DMS53 (cell line): ENCODE data around the gene ITGA6.

Experiments used
- DNase-seq: peaks from one replicate; lab custom pipeline; 2025; lab: John Stamatoyannopoulos, UW

ITGA6 gene

DNA sequence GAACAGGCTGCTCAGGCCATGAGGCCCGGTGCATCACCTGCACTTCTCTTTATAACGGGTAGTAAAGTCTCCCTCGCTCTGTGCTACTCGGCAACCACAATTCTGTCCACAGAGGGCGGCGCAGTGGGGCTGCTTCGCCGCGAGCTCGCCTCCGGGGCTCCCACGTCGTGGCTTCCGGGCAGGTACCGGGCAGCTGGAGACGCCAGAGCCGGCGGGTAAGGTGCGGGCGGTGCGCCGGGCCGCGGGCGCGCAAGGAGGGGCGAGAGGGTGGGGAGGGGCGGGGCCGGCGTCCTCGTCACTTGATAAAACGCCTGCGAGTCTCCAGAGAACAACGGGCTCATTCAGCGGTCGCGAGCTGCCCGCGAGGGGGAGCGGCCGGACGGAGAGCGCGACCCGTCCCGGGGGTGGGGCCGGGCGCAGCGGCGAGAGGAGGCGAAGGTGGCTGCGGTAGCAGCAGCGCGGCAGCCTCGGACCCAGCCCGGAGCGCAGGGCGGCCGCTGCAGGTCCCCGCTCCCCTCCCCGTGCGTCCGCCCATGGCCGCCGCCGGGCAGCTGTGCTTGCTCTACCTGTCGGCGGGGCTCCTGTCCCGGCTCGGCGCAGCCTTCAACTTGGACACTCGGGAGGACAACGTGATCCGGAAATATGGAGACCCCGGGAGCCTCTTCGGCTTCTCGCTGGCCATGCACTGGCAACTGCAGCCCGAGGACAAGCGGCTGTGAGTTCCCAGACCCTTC is at the start of gene ITGA6:
ITGA6 (plus strand) TSS at position 331 of the 734 bp plus-strand sequence.
- peak; percentile 96 for DNase-seq

DNA sequence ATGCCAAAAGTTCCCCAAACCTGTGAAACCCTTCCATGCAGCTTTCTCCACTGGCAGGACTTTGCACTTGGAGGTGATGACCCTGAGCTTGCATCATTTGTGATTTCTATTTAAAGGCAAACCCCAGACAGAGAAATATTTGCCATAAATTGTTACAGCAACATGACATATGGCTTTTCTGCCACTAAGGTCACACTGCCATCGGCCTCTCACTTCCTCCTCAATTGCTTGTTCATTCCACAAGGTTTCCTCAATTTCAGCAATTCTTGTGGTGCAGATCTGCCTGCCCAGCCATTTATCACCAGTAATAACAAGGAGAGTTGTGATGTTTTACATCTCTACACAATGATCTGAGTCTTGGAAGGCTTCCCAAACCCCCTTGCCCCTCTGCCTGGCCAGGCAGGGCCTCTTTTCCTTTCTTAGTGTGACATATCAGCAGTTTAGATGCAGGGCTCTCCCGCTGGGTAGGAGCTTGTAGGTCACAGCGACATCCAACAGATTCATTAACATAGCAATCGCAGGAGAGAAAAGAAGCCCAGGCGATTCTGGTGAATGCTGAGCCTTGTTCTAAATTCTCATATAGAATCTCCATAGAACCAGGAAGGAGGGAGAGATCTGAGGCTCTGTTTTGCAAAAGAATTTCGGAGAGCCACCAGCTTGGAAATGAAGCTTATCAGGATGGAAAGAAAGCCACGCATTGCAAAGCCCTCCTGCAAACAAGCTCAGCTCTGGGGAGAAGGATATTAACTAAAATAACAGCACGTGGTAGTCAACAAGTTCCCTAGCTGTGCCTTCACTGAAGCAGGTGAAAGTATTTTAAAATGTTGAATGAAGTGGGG is 46.7 kb upstream of the ITGA6 start:
- DNase-seq = no peak

DNA sequence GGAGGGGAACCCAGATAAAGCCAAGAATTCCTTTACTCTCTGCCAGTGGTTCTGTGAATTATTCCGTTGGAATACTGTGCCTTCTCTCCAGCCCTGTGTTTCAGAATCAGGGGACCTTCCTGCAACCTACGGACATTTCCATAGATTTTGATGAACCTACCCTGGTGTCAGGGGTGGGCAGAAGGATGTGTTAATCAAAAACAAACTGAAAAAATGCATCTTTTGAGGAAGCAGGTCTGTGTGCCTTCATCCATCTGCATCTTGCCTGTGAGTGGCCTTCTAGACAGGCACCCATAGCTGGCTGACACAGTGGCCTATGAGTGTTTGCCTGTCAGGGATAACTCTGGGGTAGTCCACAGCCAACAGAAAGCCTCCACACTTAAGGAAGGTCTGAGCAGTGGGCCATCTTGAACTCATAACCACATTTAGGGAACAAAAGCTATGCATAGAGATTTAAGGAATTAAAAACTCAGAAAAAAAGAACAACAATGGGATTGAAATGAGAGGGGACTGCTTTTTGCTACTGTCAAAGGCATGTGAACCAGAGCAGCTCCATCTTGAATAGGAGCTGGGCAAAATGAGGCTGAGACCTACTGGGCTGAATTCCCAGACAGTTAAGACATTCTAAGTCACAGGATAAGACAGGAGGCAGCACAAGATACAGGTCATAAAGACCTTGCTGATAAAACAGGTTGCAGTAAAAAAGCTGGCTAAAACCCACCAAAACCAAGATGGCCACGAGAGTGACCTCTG is 45.9 kb upstream of the ITGA6 start:
- no peak for DNase-seq

DNA sequence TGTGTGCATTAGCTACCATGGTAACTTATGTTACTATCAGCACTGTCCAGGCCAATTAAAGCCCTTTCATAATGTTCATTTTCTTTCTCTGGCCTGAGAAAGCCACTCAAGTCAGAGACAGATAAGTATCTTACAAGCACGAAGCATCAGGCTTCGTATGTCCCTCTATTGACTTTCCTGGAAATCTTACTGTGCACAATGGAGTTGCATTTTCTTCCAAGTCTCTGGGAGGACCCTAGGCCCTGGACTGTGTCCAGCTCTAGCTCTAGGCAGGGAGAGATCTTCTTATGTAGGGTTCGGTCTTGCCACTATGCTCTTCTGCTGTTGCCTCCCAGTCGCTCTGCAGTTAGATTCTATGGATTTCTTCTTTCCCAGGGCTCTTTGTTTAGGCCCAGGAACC is 40.0 kb upstream of the ITGA6 start:
- DNase-seq = no peak

DNA sequence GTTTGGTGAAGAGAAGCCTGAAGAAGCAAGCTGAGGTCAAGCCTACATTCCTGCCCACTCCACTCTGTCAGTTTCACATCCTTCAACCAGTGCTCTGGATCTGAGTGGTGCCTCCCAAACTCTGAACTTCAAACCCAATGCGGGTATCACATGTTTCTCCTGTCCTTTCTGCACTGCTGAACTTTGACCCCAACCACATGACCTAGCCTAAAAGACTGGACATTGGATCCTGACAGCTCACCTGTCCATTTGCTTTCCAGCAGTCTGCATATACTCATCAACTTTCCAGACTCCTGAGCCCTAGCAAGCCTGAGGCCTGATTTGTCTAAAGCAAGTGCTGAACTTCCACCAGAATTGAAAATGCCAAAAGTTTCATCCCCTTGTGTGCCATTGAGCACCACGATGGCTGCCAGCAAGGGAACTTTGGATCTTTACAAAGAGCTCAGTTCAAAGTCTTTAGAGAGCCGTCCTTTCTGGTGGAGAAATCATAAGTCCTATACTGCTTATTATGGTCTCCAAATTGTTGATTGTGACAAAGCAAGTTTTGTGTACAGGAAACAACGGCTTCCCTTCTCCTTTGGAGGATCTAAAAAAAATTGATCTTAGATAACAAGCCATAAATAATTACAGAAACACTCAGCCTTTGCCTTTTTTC is 37.6 kb upstream of the ITGA6 start:
- DNase-seq = no peak

DNA sequence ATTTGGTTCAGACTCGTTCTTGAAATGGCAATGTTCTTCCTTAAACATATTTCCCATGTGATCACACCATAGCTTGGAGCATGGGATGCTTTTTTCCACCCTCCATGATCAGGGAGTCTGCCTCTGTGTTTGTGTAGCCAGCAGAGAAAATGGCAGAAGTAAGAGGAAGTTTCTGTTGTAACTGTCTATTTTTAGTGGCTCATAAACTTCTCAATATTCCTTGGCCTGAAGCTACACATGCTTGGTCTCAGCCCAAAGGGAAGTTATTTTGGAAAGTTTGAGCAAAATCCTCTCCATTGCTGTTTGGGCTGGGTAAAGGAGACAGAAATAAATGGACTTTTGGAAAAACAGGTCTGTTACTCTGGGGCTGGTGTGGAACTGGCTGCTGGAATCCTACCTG is 33.4 kb upstream of the ITGA6 start:
- no peak for DNase-seq

DNA sequence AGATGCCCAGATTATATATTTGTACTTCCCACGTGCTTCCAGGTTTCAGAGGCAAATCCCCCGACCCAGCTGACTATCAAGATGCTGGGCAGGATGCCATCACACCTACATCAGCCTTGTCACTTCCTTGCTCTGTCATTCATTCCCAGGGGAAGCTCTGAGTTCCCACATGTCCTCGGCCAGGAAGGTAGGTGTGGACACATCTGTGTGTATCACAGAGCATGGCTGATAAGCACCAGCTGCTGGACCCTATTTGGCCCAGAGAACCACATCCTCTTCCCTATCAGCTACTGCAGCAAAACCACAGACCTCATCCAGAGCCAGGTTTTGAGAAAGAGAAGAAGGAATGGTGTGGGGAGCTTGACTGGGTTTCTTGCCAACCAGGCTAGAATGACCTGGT is 31.9 kb upstream of the ITGA6 start:
- DNase-seq = no peak

DNA sequence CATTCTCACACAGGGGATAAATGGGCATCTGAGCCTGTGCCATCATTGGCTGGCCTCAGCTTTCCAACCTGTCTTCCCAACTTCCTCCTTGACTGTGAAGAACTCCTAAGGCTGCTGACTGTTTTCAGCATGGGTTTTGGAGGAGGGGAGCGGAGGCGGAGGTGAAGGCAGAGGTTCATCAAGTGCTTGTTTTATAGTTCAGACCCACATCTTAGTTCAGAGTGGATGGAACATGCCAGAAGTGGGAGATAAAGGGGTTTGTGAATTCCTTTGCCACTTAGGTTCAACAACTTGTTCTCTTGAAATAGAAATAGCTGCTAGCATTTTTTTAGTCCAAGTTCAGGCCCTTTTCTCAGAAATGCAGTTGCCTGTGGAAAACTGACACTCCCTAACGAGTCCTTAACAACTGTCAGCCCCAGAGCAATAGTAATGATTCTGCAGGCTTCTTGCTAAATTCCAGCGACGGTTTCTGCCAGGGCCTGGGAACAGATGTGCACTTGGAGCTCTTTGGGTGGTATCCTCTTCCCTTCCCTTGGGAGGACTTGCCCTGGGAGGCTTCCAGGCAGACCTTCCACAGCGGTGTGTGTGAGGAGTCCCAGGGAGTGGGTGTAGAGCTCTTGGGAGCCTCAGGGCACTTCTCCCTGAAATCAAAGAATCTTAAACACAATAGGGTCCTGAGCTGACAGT is 30.1 kb upstream of the ITGA6 start:
- DNase-seq = no peak

DNA sequence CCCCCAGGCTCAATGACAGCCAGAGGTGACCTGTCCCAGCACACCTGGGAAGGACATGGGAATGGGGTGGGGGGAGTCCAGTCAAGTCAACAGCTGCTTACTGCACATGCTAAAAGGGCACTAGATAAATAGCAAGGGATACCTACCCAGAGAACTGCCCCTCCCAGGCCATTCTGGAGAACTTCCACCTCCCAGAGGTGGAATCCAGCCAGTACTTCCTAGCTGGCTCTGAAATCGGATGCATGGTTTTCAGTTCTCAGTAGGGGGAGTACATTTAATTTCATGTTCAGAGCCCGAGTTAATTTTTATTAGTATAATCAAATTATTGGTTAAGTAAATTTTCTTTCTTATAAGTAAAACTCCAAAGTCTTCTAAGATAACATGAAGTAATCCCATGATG is 28.9 kb upstream of the ITGA6 start:
- no peak for DNase-seq

DNA sequence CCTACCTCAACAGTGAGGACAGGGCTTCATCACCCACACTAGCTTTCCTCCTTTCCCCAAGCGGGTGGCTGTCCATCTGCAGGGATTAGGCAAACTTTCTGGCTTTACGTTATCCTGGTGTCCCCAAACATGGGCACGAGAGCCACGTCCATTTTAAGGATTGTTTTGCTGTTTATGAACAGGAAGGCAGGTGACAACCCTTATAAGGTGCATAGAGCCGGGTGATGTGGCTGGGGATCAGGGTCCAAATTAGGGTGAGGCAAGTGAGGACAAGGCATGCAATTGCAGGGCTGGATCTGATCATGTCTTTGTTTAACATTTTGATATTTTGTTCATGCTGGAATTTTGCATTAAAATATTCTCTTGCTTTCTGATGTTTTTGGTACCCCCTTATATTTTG is 27.6 kb upstream of the ITGA6 start:
- DNase-seq = no peak

DNA sequence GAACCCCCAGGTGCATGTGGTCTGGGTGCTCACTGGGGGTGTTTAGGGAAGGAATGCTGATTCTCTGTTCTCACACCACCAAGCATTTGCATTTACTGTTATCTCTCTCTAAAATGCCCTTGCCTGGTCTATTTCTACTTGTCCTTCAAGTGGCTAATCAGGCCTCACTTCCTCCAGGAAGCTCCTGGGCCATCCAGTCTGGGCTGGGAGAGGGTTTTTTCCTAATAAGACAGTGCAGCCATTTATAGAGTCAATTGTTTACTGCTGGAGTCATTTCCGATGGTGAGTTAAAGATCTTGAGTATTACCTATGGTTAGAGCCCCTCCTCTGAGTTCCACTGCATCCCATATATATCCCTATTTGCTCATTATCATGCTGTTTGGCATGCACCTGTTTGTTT is 25.2 kb upstream of the ITGA6 start:
- DNase-seq = peak; percentile 36

DNA sequence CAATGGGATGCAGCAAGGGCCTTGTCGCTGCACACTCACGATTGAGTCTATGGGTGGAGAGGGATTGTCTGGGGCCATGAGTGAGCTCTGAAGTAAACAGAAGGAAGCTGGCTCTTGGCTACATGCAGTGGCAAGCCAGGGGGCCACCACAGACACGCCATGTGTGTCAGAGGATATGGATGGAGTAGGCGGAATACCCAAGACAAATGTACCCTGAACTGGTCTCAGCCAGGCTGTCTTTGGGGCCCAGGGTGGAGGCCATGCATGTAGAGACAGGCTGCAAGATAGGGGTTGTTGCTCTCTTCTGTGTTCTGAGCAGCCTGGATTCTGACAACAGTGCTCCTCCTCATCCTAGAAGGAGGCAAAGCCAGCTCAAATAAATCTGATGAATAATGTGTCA is 24.0 kb upstream of the ITGA6 start:
- DNase-seq = no peak

DNA sequence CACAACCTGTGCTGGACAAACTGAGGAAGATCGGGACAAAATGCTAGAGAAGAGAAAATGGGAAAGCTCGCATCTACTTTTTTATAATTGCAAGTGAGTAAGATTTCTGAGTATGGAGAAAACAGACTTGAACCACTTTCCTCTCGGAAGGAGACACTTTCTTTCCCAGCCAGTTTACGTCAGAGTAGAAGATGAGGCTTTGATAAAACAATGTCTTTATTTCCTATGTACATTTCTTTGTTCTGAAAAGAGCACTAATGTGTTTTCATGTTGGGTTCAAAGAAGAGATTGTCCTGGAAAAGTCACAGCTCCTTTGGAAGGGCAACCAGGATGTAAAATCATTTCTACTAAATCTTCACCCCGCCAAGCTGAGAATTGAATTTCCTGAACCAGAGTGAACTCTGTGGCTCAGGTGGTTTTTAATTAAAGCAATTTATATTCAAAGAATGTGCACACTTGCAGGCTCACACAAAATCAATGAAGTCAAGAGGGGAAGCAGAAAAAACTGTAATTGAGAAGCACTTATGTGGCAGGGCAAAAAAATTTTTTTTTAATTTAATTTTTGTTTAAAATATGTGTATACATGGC is 23.4 kb upstream of the ITGA6 start:
- no peak for DNase-seq

DNA sequence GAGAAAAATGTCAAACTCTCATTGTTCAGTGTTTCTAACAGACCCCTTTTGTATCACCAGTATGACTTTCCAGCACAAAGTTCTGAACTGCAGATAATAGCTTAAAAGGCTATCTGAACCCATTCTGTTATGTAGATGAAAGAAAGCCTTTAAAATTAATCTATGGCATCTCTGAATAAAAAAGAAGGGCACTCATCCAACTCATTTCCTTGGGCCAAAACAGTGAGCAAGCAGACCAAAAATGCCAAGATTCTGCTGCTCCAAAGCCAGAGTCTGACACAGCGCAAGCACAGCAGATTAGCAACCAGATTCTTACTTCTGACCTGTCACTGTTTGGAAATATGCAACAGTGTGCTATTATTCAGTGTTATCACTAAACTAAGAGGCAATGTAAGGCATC is 22.6 kb upstream of the ITGA6 start:
- no peak for DNase-seq

DNA sequence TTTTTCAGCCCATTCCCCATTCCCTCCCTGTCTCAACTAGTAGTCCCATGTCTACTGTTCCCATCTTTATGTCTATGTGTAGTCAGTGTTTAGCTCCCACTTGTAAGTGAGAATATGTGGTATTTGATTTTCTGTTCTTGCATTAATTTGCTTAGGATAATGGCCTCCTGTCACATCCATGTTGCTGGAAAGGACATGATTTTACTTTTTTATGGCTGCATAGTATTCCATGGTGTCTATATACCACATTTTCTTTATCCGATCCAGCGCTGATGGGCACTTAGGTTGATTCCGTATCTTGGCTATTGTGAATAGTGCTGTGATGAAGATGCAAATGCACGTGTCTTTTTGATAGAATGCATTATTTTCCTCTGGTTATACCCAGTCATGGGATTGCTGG is 21.7 kb upstream of the ITGA6 start:
- no peak for DNase-seq

DNA sequence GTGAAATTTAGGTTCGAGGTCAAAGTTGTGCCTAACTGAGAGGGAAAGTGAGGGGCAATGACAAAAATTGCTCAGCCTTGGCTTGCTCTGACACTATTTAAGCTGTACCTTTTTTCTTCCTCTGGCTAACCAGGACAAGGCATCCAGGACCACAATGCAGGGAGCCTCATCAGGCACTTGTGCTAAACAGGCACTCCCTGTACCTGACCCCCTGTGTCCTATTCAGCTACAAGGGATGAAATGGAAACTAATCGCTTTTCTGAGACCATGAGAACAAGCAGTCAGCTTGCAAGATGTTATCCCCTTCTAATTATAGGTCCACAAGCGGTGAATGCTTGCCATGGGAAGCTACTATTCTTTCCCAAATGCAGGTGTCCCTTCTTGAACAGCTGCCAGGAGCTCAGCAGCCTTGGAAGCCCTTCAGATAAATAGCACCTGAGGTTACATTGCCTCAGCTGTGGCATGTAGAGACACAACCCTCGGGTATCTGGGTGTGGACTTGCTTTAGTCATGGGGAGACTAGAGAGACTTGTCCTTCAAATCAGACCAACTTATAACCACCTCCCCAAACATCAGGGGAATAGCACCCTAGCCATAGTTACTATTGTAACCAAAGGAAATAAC is 19.1 kb upstream of the ITGA6 start:
- DNase-seq = peak; percentile 63

DNA sequence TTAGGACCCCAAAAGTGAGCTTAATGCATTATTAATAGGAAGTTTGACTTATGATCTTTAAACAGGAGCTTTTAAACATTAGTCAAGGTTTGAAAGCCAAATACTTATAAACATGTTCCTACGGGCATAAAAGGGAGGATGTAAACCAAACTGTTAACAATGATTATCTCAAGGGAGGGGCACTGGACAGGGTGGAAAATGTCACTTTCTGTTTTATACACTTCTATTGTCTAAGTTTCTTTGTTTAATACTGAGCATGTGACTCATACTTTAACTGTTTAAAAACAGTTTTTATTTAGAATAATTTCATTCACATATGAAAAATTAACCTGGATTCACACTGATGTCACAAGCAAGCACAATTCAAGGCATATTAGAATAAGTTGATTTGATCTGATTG is 18.3 kb upstream of the ITGA6 start:
- no peak for DNase-seq

DNA sequence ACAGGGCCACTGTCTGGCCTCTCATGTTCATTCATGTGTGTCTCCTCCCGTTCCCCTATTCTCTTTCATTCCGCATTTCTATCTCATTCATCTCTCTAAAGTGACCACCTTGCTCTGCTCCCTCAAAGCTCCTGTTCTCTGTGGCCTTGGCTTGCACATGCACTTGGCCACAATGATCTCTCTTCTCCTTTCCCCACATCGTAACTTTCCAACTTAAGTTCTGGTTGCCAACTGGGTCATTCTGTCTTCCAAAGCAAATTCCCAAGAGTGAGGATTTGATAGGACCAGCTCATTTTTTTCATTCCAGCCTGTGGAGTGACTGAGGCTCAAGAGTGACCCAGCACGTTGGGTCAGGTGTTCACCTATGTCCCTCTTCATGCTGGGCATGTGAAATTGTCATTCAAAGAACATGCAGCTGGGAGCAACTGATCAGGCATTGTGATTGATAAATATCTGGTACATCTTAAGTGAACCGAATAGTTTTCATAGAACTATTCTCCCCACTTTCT is 14.3 kb upstream of the ITGA6 start:
- no peak for DNase-seq

DNA sequence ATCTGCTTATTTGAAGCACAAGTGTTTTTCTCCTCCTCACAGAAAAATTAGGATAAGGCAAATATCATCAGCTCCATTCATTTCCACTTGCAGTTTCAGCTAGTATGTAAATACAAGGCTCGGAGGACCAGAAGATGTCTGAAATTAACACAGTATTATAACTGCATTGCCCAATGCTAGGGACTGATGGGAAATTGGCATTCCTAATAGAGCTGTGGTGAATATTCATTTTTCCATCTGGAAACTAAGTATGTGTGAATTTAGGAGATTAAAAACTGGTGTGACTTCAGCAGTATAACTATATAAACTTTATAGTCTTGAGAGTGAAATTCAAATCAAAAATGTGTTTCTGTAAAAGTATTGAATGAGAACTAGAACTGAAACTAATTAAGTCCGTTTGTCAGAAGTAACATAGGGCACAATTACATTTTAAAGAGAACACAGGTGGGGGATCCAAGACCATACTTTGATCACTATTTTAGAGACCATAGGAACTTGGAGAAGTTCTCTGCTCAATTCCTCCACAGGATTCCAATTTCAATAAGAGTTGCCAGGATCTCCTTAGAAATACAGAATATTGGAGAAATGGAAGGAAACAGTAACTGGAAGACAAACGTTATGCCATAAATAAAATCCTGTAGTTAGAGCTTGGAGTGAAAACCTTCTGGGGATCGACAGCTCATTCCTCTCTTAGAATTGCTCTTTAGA is 12.1 kb upstream of the ITGA6 start:
- peak; percentile 51 for DNase-seq

DNA sequence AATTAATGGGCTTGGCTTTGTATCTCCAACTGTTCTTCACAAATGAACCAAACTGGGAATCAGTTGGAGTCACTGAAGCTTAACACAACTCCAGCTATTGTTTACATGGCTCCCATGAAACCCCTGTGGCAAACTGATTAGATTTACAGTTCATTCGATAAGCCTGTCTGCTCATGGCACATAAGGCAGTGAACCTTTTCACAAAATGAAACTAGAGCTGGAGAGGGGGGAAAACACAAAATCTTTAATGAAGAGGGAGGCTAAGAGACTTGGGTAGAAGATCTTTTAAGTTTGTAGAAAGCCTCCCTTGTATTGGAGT is 11.6 kb upstream of the ITGA6 start:
- no peak for DNase-seq
